ENCODE data around the gene INAFM2.
A peak's percentile ranks its signal among the peaks of the same experiment; 100 is the strongest.

The INAFM2 gene

DNA sequence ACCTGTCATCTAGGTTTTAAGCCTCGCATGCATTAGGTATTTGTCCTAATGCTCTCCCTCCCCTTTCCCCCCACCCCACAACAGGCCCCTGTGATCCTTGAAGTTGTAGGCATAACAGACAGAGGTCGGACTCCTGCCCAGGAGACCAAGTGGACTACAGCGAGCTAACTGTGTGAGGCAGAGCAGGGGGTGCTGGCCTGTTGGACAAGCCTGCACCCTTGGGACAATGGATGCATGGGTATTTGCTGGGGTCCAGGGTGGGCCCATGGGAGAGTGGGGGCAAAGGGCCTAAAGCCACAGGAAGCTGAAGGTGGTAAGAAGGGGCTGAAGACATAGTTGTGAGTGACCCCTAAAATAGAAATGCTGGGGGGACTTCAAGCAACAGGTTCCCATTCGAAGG lies 18.2 kb upstream of the INAFM2 start:
- no peak for TF ChIP-seq GATA1 (IDR thresholded peaks at IDR 0.05; ENCODE audit: low read depth, low read length)
- TF ChIP-seq POLR2A (IDR thresholded peaks at IDR 0.05; ENCODE audit: low read length) = no peak
- no peak for DNase-seq

DNA sequence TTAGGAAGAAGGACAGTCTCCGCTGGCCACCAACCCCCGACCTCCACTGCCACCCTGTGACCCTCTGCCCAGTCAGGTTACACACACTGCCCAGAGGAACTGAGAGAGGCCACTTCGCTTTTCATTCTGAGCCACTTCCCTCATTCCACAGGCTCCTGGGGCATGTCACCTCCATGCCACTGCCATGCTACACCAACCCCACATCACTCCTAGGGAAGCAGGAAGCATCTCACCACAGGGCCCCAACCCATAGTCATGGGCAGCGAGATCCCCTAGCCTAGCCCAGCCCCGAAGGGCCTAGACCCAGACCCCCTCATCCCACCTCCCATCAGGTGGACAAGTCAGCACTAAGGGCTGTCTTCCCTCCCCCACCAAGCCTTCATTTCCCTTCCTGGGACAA lies 17.1 kb upstream of the INAFM2 start:
- DNase-seq = no peak
- TF ChIP-seq POLR2A (IDR thresholded peaks at IDR 0.05; ENCODE audit: low read length) (no peak), GATA1 (IDR thresholded peaks at IDR 0.05; ENCODE audit: low read depth, low read length) (no peak)

DNA sequence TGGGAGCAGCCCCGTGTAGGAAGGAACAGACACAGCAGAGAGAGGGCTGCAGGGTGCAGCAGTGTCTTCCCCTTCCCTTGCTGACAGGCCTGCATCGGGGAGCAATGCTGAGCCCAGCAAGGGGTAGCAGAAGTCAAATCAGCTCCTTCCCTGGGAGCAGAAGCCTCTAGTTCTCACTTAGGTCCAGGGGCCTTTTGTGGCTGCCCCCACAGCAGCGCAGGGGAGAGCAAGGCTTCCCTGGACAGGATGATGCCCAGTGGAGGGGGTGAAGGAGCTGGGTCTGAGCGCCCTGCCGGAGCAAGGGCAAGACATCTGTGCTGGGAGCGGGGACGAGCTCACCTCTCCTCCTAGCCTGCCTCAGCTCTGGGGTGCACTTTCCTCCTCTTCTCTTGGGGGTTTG lies 16.6 kb upstream of the INAFM2 start:
- DNase-seq = no peak
- TF ChIP-seq POLR2A (IDR thresholded peaks at IDR 0.05; ENCODE audit: low read length) (no peak), GATA1 (IDR thresholded peaks at IDR 0.05; ENCODE audit: low read depth, low read length) (no peak)

DNA sequence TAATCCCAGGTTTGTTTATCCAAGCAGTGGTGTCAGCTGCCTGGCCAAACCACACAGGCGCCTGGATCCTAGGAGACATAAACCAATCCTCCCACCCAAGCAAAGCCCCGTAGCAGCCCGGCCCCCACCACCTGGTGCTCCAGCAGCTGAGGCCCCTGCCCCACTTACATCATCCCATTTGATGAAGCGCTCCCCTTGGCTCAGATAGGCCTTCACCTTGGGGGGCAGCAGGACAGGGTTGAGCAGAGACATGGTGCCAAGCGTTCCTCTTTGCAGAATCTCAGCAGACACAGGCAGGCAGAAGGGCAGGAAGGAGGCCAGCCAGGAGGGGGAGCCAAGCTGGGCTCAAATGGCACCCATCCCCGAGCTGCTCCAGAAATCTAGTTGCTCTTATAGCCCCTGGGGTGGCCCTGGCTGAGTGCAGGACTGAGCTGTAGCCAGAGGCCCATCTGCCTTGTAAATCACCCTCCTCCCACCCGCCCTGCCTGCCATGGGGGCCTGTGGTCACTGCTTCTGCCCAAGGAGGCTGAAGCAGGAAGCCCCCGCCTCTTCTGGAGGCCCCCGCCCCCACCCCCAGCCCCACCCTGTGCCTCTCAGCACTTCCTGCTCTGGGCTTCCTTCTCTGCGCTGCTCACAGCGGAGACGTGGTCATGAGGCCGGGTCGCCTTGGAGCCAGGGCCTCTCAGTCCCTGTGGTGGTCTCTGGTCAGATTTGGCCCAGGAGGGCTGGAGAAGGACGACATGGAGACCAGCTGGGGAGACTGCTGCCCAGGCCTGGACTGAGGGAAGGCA lies 15.9 kb upstream of the INAFM2 start, which contains the start of gene PLCB2:
Gene PLCB2, minus strand, starts transcription at position 515 of the 791 bp plus-strand sequence. Its CDS starts 263 bp downstream, at position 252.
- DNase-seq = peak; percentile 18 to 28
- TF ChIP-seq POLR2A (IDR thresholded peaks at IDR 0.05; ENCODE audit: low read length) (no peak), GATA1 (IDR thresholded peaks at IDR 0.05; ENCODE audit: low read depth, low read length) (no peak)

DNA sequence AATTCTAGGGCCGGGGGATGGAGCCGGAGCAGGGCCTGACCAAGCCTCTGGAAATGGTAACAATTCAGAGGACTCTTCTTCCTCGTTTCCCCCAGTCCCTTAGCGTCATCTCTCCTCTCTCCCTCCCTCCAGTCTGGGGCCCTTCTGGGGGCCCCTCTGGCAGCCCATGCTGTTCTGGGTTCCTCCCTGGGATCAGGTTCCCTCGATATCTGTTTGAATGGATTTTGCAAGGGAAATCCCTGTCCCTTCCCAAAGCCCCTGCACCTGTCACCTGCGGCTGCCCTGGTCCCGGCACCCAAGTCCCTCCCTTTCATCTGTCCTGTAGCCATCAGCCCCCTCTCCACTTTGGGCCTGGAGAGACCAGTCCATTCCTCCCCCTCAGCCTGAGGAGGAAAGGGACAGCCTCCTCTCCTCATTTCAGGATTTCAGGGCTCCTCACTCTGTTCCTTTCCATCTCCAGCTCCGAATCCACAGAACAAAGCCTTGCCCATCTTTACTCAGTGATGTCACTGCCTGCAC lies 14.1 kb upstream of the INAFM2 start:
- TF ChIP-seq POLR2A (IDR thresholded peaks at IDR 0.05; ENCODE audit: low read length) (no peak), GATA1 (IDR thresholded peaks at IDR 0.05; ENCODE audit: low read depth, low read length) (no peak)
- no peak for DNase-seq

DNA sequence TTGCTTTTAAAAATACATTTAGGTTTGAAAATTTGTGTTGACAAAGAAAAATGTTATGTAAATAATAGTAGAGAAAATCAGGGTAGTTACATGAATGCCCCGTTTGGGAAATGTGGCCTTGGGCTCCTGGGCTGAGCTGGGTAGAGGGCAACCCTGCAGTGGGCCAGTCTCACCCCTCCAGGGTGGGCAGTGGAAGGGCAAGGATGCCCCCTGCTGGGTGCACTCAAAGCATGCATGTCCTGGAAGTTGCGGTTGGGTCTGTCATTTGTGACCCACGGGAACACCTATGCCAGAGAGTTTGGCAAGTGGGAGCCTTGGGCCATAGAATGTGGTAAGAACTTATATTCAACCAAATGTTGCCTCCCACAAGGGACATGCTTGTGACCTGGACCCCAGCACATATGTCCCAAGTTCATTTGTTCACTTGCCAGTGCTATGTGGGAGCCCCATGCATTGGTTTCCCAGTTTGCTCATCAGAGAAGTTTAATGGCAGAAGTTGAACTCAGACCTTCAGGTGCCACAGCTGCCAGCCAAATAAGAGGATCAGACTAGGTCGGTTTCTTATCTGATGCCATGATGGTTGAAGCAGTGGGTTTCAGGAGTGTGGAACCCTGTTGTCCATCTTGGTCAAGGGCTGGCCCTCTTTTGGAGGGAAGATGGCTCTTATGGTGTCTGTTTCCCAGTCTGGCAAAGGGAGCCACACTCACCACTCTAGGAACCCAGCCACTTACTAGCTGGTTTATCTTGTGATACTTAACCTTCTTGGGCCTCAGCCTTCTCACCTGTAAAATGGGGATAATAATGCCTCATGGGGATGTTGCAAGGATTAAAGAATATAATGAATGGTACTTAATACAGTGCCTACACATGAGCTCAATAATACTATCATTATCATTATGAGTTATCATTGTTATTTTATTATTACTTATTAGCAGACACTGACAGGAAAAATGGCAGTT lies 13.2 kb upstream of the INAFM2 start:
- peak; percentile 59 to 67 for DNase-seq
- no peak for TF ChIP-seq POLR2A (IDR thresholded peaks at IDR 0.05; ENCODE audit: low read length)
- no peak for TF ChIP-seq GATA1 (IDR thresholded peaks at IDR 0.05; ENCODE audit: low read depth, low read length)

DNA sequence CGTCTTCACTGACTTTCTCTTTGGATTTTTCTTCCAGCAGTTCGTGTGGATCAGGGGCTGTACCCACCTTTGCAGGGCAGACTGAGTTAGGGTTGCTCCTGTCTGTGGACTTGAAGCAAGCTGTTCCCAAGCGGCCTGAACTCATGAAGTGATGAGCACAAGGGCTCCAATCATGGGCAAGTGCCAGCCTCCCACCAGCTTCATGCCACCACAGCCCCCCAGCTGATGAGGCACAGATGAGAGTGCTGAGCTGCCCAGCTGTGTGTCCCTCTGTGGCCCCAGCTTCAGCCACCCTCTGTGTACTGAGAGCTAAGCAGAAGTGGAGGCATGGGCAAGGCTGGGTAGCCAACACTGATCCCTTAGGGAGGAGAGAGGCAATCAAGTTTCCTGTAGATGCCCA lies 12.5 kb upstream of the INAFM2 start:
- TF ChIP-seq POLR2A (IDR thresholded peaks at IDR 0.05; ENCODE audit: low read length) (no peak), GATA1 (IDR thresholded peaks at IDR 0.05; ENCODE audit: low read depth, low read length) (no peak)
- no peak for DNase-seq

DNA sequence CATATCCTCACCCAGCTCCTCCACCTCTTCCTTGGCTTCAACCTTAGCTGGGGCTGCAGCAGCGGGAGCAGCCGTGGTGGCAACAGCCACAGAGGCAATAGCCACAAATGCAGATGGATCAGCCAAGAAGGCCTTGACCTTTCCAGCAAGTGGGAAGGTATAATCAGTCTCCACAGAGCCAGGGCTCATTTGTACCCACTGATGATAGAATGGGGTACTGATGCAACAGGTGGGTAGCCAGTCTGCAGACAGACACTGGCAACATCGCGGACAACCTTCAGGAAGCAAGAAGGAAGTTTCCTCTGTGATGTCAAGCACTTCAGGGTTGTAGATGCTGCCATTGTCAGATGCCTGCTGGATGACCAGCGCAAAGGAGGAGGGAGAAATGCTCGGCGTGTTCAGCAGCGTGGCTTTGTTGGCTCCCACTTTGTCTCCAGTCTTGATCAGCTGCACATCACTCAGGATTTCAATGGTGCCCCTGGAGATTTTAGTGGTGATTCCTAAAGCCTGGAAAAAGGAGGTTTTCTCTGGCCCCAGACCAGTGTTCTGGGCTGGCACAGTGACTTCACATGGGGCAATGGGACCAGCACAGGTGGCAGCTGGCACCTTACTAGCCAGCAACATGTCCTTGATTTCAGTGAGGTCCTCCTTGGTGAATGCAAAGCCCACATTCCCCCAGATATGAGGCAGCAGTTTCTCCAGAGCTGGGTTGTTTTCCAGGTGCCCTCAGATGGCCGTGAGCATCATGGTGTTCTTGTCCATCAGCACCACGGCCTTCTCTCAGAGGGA lies 10.9 kb upstream of the INAFM2 start:
- no peak for DNase-seq

DNA sequence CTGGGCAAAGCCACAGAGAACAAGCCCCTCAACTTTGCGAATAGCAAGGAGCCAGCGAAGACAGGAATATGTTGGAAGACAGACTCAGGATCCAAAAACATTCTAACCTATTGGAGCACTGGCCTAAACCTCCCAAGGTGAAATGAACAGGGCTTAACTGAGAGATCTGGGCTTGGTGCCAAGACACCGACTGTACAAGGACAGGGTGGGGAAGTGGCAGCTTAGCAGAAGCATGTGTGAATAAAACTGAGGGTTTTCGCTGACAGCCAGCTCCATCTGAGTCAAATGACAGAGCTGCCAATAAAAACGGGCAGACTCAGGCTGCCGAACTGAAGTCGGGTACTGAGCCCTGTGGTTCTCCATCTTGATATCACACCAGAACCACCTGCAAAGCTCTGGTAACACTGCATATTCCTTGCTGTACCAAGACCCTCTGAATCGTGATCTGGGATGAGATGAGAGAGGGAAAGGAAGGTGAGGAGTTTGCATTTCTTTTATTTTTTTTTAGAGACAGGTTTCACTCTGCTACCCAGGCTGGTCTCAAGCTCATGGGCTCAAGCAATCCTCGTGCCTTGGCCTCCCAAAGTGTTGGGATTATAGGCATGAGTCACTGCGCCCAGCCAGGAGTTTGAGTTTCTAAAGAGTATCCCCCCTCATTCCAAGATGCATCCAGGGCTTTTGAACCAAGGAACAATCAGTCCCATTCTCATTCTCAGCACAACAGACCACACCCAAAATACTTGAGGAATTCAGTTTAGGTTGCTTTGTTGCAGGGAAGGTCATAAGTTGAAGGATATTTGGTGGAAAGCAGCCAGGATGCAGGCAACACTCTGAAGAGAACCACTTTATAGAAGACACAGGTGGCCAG lies 9.7 kb upstream of the INAFM2 start:
- TF ChIP-seq GATA1 (IDR thresholded peaks at IDR 0.05; ENCODE audit: low read depth, low read length) (no peak), POLR2A (IDR thresholded peaks at IDR 0.05; ENCODE audit: low read length) (no peak)

More for the DNA sequence above, 10.9 kb upstream of the INAFM2 start:
- no peak for TF ChIP-seq POLR2A (IDR thresholded peaks at IDR 0.05; ENCODE audit: low read length)
- no peak for TF ChIP-seq GATA1 (IDR thresholded peaks at IDR 0.05; ENCODE audit: low read depth, low read length)

DNA sequence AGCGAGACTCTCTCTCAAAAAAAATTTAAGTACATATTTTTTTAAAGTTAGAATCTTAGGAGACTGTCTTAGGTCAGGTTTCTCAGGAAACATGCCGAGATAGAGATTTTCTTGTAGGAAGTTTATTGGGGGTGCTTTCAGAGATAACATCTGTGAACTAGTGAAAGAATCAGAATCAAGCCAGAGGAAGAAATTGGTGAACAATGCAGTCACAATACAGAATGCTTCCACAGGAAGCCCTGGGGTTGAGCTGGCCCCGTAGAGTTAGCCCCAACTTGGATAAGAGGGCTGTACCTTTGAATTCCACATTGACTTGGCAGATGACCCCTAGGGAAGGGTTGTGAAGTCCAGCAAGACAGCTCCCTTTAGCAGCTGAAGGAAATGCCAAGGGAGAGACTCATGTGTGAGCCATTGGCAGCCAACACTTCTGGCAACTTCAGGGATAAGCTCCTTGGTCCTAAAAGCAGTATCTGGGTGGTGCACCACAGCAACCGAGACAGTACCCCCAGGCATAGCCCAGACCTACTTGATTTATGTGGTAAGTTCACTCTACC lies 8.7 kb upstream of the INAFM2 start:
- DNase-seq = no peak
- TF ChIP-seq POLR2A (IDR thresholded peaks at IDR 0.05; ENCODE audit: low read length) = no peak
- no peak for TF ChIP-seq GATA1 (IDR thresholded peaks at IDR 0.05; ENCODE audit: low read depth, low read length)

More for the DNA sequence above, 9.7 kb upstream of the INAFM2 start:
- peak; percentile 24 to 25 for DNase-seq

DNA sequence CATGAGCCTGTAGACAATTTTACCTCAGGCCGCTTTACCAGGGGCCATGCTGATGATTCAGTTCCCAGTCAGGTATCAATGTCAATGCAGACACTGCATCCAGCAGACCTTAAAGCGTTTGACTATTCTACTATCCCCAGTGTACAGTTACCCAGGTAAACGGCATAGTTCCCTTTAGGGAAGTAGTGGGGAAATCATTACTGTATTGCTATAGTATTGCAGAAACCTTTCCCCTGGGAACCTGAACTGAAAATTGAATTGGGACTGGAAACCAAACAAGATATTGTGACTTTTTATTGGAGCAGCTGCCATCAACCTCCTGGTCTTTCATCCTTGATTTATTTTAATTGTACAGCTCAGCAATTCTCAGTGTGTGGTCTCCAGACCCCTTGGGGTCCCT lies 6.6 kb upstream of the INAFM2 start:
- DNase-seq = no peak
- no peak for TF ChIP-seq POLR2A (IDR thresholded peaks at IDR 0.05; ENCODE audit: low read length)
- no peak for TF ChIP-seq GATA1 (IDR thresholded peaks at IDR 0.05; ENCODE audit: low read depth, low read length)

DNA sequence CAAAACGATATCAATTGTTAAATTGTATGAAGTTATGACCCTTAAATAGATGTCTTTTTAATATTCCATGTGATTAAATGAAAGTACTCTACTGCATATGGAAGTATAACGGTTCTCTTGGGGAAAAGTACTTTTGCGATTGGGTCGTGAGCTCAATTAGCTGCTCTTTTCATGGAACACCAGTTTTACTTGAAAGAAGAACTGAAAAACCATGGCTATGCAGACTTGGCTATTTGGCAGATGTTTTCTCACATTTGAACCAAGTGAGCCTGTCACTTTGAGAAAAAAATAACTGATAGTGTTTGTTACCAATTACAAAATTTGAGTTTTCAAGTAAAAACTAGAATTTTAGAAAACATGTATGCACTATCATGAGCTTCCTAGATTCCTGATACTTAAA lies 5.9 kb upstream of the INAFM2 start:
- no peak for DNase-seq
- no peak for TF ChIP-seq POLR2A (IDR thresholded peaks at IDR 0.05; ENCODE audit: low read length)
